Heart right ventricle (tissue), 16 donors: Measurements from ENCODE around the gene FCN3. TPM values are rescaled to one million over a fixed set of nuclear protein-coding genes. Genes with fewer than 3 reads are reported as not detected.
"Not testable (repeated sequence)": the region's sequence is repeated elsewhere in the genome, so short reads cannot be mapped to it uniquely, and the experiment has no call there.

Source experiments
- ATAC-seq, 8 donors: fragments of 200-7000 bp; cut with Tn5 transposase; one replicate each; pipeline ENCODE4 v1.9.1; 2020; ENCODE audit warnings: mild to moderate bottlenecking in 8 of 8, moderate library complexity in 8 of 8, moderate number of reproducible peaks in 1 of 8
- DNase-seq, 2 donors: peaks; one replicate each; pipeline ENCODE4 v3.0.0-alpha.2; 2020
- H3K27ac ChIP-seq, 10 donors: fragments of 200-600 bp; sonication (generic) in 2 of 10; one replicate each; pipeline versions ENCODE4 v1.5.0 to v1.8.0; 2020 to 2022; ENCODE audit warnings: mild to moderate bottlenecking in 3 of 10
- H3K27me3 ChIP-seq, 7 donors: fragments of 200-600 bp; one replicate each; pipeline ENCODE4 v1.8.0; 2021 to 2022; ENCODE audit warnings: mild to moderate bottlenecking in 2 of 7
- H3K36me3 ChIP-seq, 9 donors: fragments of 200-600 bp; sonication (generic) in 1 of 9; one replicate each; pipeline versions ENCODE4 v1.5.0 to v1.8.0; 2020 to 2022; ENCODE audit warnings: mild to moderate bottlenecking in 2 of 9
- H3K4me1 ChIP-seq, 9 donors: fragments of 200-600 bp; sonication (generic) in 1 of 9; one replicate each; pipeline versions ENCODE4 v1.5.0 to v1.8.0; 2020 to 2022; ENCODE audit warnings: mild to moderate bottlenecking in 4 of 9
- H3K4me3 ChIP-seq, 10 donors: fragments of 200-600 bp; sonication (generic) in 2 of 10; one replicate each; pipeline versions ENCODE4 v1.5.0 to v1.8.0; 2020 to 2022; ENCODE audit warnings: mild to moderate bottlenecking in 7 of 10, moderate library complexity in 2 of 10
- H3K9me3 ChIP-seq, 11 donors: fragments of 200-600 bp in 10 of 11; sonication (generic) in 2 of 11; one replicate each; pipeline versions ENCODE4 v1.5.0 to v1.8.0; 2013 to 2022; ENCODE audit warnings: mild to moderate bottlenecking in 2 of 11, control low read depth in 1 of 11, moderate library complexity in 1 of 11
- WGBS, 2 donors: extraction: QIAGEN DNeasy Blood & Tissue Kit; methylation state at CpG; one replicate each; pipeline ENCODE4 v1.1.7; 2013; ENCODE audit warnings: inconsistent platforms in 1 of 2; 5-methylcytosine and 5-hydroxymethylcytosine counted together
- intact Hi-C, 10 donors: fragments of 100-400 bp; cut with DNase I; formaldehyde crosslinking; loops; one replicate each; pipeline versions ENCODE4 v1.11.1 to v1.14.2; 2022
- polyA plus RNA-seq, 2 donors: library from polyadenylated mRNA; stranded (reverse); fragments of 200-250 nt; gene quantifications; one replicate each; pipeline ENCODE4 v1.2.3, GENCODE V29; 2013
- total RNA-seq, 10 donors: library from RNA; stranded (reverse); fragmentation: NEBNext Ultra II Directional in 3 of 10; extraction: Animal tissue kit (Norgen Biotek cat#: 25700) in 3 of 10; gene quantifications; one replicate each; pipeline versions ENCODE4 v1.2.1 to v1.2.4, GENCODE V29; 2021 to 2023
- TF ChIP-seq, protein P1 (sequence below), 9 donors: fragments of 200-600 bp; sonication (generic) in 2 of 9; IDR thresholded peaks; one replicate each; pipeline versions ENCODE4 v1.5.0 to v1.8.0; 2021 to 2022; ENCODE audit warnings: antibody characterized with exemption in 9 of 9, mild to moderate bottlenecking in 5 of 9, moderate library complexity in 1 of 9
- donor health status: Arrhythmogenic right ventricular cardiomyopathy.
- donor health status: ischemic (EF 13 %, LVEDD 7.1; RV severe dilation, severe dysfunction).
- donor health status: healthy with polysubstance abuse.
- donor health status: DM: no; HTN: yes; CAD: no.
- donor health status: DM: no; HTN: no; CAD: no.
- donor health status: ischemic (EF 25% LVEDD 6.9; RV normal size, moderate dysfunction).
- donor health status: ischemic (EF 25% LVEDD 5.7; RV mildly dilated, moderate dysfunction).
- donor health status: healthy.
- donor health status: DM: yes; HTN: yes; CAD: no.
- donor health status: Ischemic cardiomyopathy.
- donor health status: ischemic (EF 35%, LVEDD 5.7; RV mildly dilated, moderate dysfunction).
- donor health status: nonischemic (EF 11% LVEDD 7.7; RV severe dilation, severe dysfunction).
- donor health status: DM: yes; HTN: yes; CAD: no.
- donor health status: PGD.
- donor health status: ischemic (EF 29% LVEDD 5.4; RV normal size, mild dysfunction).
- donor health status: nonischemic (EF 23%, LVEDD 6.1; RV moderate dilation, normal function).

Gene FCN3
- total and polyA plus RNA-seq, 12 donors, result 1.6 to 210 (median 10.9) TPM

DNA sequence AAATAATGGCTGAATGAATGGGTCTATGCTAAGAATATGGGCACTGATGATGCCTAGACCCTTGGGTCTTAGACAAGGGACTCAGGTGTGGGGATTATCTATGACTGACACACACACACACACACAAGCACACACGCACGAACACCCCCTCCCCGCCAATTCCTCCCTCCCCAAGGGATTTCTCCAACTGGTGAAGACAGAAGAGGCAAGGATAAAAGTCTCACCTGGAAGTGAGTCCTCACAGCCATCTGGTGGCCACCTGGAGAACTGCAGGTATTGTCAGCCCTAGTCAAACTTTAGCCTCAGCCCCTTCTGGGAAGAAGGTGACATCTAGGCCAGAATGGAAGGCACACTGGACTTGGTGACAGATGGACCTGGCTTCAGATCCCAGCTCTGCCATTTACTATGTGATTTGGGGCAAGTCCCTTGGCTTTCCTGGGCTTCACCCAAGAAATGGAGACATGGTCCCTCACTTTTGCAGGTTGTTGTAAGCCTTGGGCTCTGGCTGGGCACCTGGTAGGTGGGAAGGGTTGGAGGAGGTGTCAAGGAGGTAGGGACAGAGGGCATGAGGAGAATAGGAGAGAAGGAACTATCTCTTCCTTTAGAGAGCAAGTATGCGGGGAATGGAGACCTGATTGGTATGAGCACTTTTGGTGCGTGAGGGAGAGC is 13.8 kb upstream of the FCN3 start:
- peak overlapping the region in 6 of 10 donors; percentile 6 to 48 (median 44) for H3K27ac ChIP-seq
- peaks cover 0 to under 1% (median 0%) of the 10 kb centered on the region in 7 donors for H3K27me3 ChIP-seq
- ATAC-seq (no peak), DNase-seq (peak; percentile 68 to 72)
- H3K4me3 ChIP-seq, result no peak overlapping the region
- TF ChIP-seq, protein P1, sequence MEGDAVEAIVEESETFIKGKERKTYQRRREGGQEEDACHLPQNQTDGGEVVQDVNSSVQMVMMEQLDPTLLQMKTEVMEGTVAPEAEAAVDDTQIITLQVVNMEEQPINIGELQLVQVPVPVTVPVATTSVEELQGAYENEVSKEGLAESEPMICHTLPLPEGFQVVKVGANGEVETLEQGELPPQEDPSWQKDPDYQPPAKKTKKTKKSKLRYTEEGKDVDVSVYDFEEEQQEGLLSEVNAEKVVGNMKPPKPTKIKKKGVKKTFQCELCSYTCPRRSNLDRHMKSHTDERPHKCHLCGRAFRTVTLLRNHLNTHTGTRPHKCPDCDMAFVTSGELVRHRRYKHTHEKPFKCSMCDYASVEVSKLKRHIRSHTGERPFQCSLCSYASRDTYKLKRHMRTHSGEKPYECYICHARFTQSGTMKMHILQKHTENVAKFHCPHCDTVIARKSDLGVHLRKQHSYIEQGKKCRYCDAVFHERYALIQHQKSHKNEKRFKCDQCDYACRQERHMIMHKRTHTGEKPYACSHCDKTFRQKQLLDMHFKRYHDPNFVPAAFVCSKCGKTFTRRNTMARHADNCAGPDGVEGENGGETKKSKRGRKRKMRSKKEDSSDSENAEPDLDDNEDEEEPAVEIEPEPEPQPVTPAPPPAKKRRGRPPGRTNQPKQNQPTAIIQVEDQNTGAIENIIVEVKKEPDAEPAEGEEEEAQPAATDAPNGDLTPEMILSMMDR (IDR thresholded peaks at IDR 0.05), result peak; percentile 77 to 90 (median 88)
- intact Hi-C loops, result loop anchor here in 6 of 10 donors (1.0 to 10.0 kb wide), 6 partner anchors 22 to 284 kb away; partner anchors contain the start of gene MAP3K6 (in 1 of the 6)
- WGBS, 2 donors, result 40% methylated on average over 5 of the region's 5 CpGs
- H3K4me1 ChIP-seq, result peaks cover 7 to 27% (median 20%) of the 10 kb centered on the region in 9 donors
- no peaks in the 10 kb centered on the region for H3K36me3 ChIP-seq
- no peaks in the 10 kb centered on the region for H3K9me3 ChIP-seq

DNA sequence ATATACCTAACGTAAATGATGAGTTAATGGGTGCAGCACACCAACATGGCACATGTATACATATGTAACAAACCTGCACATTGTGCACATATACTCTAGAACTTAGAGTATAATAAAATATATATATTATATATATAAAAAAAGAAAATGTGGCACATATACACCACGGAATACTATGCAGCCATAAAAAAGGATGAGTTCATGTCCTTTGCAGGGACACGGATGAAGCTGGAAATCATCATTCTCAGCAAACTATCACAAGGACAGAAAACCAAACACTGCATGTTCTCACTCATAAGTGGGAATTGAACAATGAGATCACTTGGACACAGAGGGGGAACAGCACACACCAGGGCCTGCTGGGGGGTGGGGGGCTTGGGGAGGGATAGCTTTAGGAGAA is 10.2 kb upstream of the FCN3 start:
- intact Hi-C loops, result loop anchor here in 4 of 10 donors (5.0 to 10.0 kb wide), 3 partner anchors 82 to 280 kb away; no protein-coding TSS in a partner anchor

DNA sequence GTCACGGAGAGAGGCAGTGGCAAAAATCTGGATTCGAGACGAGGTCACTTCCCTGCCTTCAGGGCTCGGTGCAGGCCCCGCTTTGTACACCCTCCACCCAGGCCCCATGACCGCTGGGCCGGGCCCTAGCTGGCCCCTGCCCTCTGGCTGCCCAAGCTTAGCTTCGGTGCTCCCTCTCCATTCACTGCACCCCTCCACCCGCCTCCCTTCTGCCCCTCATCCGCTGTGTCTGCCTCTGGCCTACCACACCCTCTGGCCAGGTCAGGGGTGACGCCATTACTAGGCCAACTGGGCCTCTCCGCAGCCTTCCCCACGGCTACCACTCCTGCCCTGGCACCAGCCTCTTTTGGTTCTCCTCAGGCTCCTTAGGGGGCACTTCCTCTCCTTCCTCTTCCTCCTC is 9.0 kb upstream of the FCN3 start:
- TF ChIP-seq, protein P1 (IDR thresholded peaks at IDR 0.05), result no peak
- 90 to 93% methylated on average over 13 of the region's 13 CpGs for WGBS, 2 donors
- peaks cover 0 to 18% (median 4%) of the 10 kb centered on the region in 9 donors for H3K4me1 ChIP-seq
- intact Hi-C loops, result loop anchor here in 3 of 10 donors (5.0 to 10.0 kb wide), 3 partner anchors 81 to 279 kb away; no protein-coding TSS in a partner anchor
- peaks cover 0 to 9% (median 0%) of the 10 kb centered on the region in 7 donors for H3K27me3 ChIP-seq
- ATAC-seq (no peak), DNase-seq (no peak)
- H3K9me3 ChIP-seq, result no peaks in the 10 kb centered on the region
- H3K4me3 ChIP-seq, result no peak overlapping the region
- no peaks in the 10 kb centered on the region for H3K36me3 ChIP-seq
- no peak overlapping the region for H3K27ac ChIP-seq

More for the DNA sequence above, 10.2 kb upstream of the FCN3 start:
- not testable (repeated sequence) for H3K27ac ChIP-seq, H3K4me3 ChIP-seq, H3K9me3 ChIP-seq, DNase-seq, H3K36me3 ChIP-seq, H3K27me3 ChIP-seq, ATAC-seq
- peaks cover 0 to 17% (median 5%) of the 10 kb centered on the region in 9 donors for H3K4me1 ChIP-seq
- 91 to 95% methylated on average over 3 of the region's 3 CpGs for WGBS, 2 donors

DNA sequence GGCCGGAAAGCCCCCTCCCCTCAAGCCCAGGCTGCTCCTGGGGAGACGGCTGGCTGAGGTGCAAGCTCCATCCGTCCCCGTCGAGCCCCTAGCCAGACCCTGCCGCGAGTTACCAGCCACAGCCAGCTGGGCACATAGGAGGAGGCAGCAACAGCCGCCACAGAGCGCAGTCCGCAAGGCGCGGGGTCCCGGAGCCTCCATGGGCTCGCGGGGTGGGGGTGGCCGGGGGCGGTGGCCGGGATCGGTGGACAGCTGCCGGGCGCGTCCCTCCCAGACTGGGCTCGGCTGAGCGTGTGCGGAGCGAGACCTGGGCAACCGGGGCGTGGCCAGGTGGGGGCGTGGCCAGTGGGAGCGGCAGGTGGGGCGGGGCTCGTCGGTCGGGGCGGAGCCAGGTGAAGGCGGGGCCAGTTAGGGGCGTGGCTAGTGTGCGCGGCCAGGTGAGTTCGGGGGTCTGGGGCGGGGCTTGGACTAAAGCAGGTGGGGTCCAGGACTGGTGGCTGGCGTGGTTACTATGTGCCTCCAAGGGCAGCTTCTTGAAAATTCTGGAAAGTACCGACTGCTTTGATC is 8.5 kb upstream of the FCN3 start, which contains the start of gene CD164L2:
Gene CD164L2 (minus strand): TSS at position 295 of the 567 bp plus-strand sequence. CDS start 94 bp downstream, at position 201.
- WGBS, 2 donors, result 17 to 25% methylated on average over 40 to 43 of the region's 43 CpGs
- TF ChIP-seq, protein P1 (IDR thresholded peaks at IDR 0.05), result no peak

More for the DNA sequence above, 8.5 kb upstream of the FCN3 start, which contains the start of gene CD164L2:
- no peaks in the 10 kb centered on the region for H3K36me3 ChIP-seq
- intact Hi-C loops, result loop anchor here in 3 of 10 donors (5.0 to 10.0 kb wide), 3 partner anchors 81 to 278 kb away; no protein-coding TSS in a partner anchor
- H3K4me3 ChIP-seq, result no peak within 1 kb of the TSS
- H3K4me1 ChIP-seq, result peaks cover 0 to 18% (median 6%) of the 10 kb centered on the region in 9 donors
- ATAC-seq, result peak in 2 of 8 donors; percentile 7 to 30
- no peaks in the 10 kb centered on the region for H3K9me3 ChIP-seq
- peaks cover 0 to 9% (median 0%) of the 10 kb centered on the region in 7 donors for H3K27me3 ChIP-seq
- H3K27ac ChIP-seq, result no peak within 1 kb of the TSS
- DNase-seq, result no peak
